Brain microvascular endothelial cell (primary cell): ENCODE measurements around the gene YPEL3.

ENCODE experiments used
- DNase-seq: peaks from one replicate; pipeline ENCODE4 v3.0.0-alpha.2; 2020
- H3K27ac ChIP-seq: fragments of 250-450 bp; sonication (Bioruptor Pico); 2 replicates; pipeline ENCODE4 v1.5.1; 2020; ENCODE audit warnings: mild to moderate bottlenecking, moderate library complexity
- H3K27me3 ChIP-seq: fragments of 250-450 bp; sonication (Bioruptor Pico); replicated peaks from 2 replicates; pipeline ENCODE4 v1.5.1; 2020; ENCODE audit warnings: mild to moderate bottlenecking
- H3K36me3 ChIP-seq: fragments of 250-450 bp; sonication (Bioruptor Pico); replicated peaks from 2 replicates; pipeline ENCODE4 v1.5.1; 2020; ENCODE audit warnings: mild to moderate bottlenecking
- H3K4me3 ChIP-seq: 2 replicates; pipeline ENCODE4 v1.5.1; 2011; ENCODE audit warnings: low read depth, mild to moderate bottlenecking, control low read depth, low read length, moderate library complexity
- CTCF ChIP-seq: IDR thresholded peaks from 2 replicates; pipeline ENCODE4 v1.5.1; 2011; ENCODE audit warnings: low read depth, mild to moderate bottlenecking, moderate library complexity, low read length, control low read depth, inconsistent platforms; ENCODE audit errors: missing control alignments
- in situ Hi-C: cut with HindIII; loops from 2 replicates; pipeline ENCODE4 v1.10.0; 2017; ENCODE audit warnings: low sequenced_read_pairs, low pct_ligation_motif_present

The YPEL3 gene

GRCh38 chr16:30070490-30070889 is 25.5 kb downstream of the YPEL3 start:
- Histone ChIP-seq H3K36me3 (peaks cover 70% of the 10 kb centered on the region), H3K27ac (no peak overlapping the region), H3K27me3 (no peaks in the 10 kb centered on the region), H3K4me3 (no peak overlapping the region)
- TF ChIP-seq CTCF = no peak
- no peak for DNase-seq
- in situ Hi-C loops = no loop called here

GRCh38 chr16:30069611-30070462 is 26.2 kb downstream of the YPEL3 start:
- Histone ChIP-seq H3K36me3 (peaks cover 70% of the 10 kb centered on the region), H3K27ac (no peak overlapping the region)

GRCh38 chr16:30068750-30069610 is 27.0 kb downstream of the YPEL3 start:
- Histone ChIP-seq H3K36me3 (peaks cover 69% of the 10 kb centered on the region), H3K27ac (no peak overlapping the region), H3K27me3 (no peaks in the 10 kb centered on the region)

More at GRCh38 chr16:30069611-30070462, 26.2 kb downstream of the YPEL3 start:
- H3K4me3 ChIP-seq = peak overlapping the region; percentile 15
- no peak for DNase-seq
- TF ChIP-seq CTCF = no peak
- no peaks in the 10 kb centered on the region for H3K27me3 ChIP-seq
- in situ Hi-C loops = no loop called here

GRCh38 chr16:30068333-30068732 is 27.7 kb downstream of the YPEL3 start:
- H3K36me3 ChIP-seq = peaks cover 63% of the 10 kb centered on the region
- H3K27ac ChIP-seq = no peak overlapping the region
- peak overlapping the region; percentile 1 for H3K4me3 ChIP-seq

More at GRCh38 chr16:30068750-30069610, 27.0 kb downstream of the YPEL3 start:
- H3K4me3 ChIP-seq = peak overlapping the region; percentile 5
- peak; percentile 75 for TF ChIP-seq CTCF
- DNase-seq = no peak
- in situ Hi-C loops = no loop called here

GRCh38 chr16:30067584-30067916 is 28.5 kb downstream of the YPEL3 start:
- H3K36me3 ChIP-seq = peaks cover 57% of the 10 kb centered on the region
- TF ChIP-seq CTCF = no peak

More at GRCh38 chr16:30068333-30068732, 27.7 kb downstream of the YPEL3 start:
- no peaks in the 10 kb centered on the region for H3K27me3 ChIP-seq
- no peak for TF ChIP-seq CTCF
- in situ Hi-C loops = no loop called here
- no peak for DNase-seq

More at GRCh38 chr16:30067584-30067916, 28.5 kb downstream of the YPEL3 start:
- Histone ChIP-seq H3K4me3 (peak overlapping the region; percentile 100), H3K27me3 (no peaks in the 10 kb centered on the region), H3K27ac (no peak overlapping the region)
- in situ Hi-C loops = no loop called here
- no peak for DNase-seq
